Astrocyte (in vitro differentiated cells and primary cell): ENCODE data around the gene LMF1. TPM values are rescaled to one million over a fixed set of nuclear protein-coding genes. Genes with fewer than 3 reads are reported as not detected.
"Not testable (repeated sequence)": the region's sequence is repeated elsewhere in the genome, so short reads cannot be mapped to it uniquely, and the experiment has no call there.

Source experiments
- DNase-seq: peaks from one replicate; pipeline ENCODE4 v3.0.0-alpha.2; 2010; ENCODE audit warnings: low read depth
- FAIRE-seq: peaks from 2 replicates; lab custom pipeline; 2011; peaks lifted over from hg19 to GRCh38; lab: Jason Lieb, UNC
- H2AFZ ChIP-seq: 2 replicates; pipeline ENCODE4 v1.6.0; 2012; ENCODE audit warnings: low read depth, low read length, inconsistent platforms
- H3K27ac ChIP-seq: 2 replicates; pipeline ENCODE4 v1.5.1; 2011; ENCODE audit warnings: low read depth, low read length, inconsistent platforms
- H3K27me3 ChIP-seq: 2 replicates; pipeline ENCODE4 v1.6.0; 2011; ENCODE audit warnings: low read length, inconsistent platforms; ENCODE audit not compliant: insufficient read depth
- H3K36me3 ChIP-seq: 2 replicates; pipeline ENCODE4 v1.5.1; 2011; ENCODE audit warnings: low read length, inconsistent platforms; ENCODE audit not compliant: insufficient read depth
- H3K4me1 ChIP-seq: 2 replicates; pipeline ENCODE4 v1.5.1; 2011; ENCODE audit warnings: low read length, inconsistent platforms; ENCODE audit not compliant: insufficient read depth
- H3K4me2 ChIP-seq: 2 replicates; pipeline ENCODE4 v1.6.0; 2012; ENCODE audit warnings: low read length, inconsistent platforms
- H3K4me3 ChIP-seq: 2 replicates; pipeline ENCODE4 v1.5.1; 2011; ENCODE audit warnings: low read depth, mild to moderate bottlenecking, low read length, inconsistent platforms; ENCODE audit not compliant: insufficient read depth
- H3K79me2 ChIP-seq: 2 replicates; pipeline ENCODE4 v1.6.0; 2012; ENCODE audit warnings: mild to moderate bottlenecking, low read length, inconsistent platforms; ENCODE audit not compliant: insufficient read depth
- H3K9ac ChIP-seq: 2 replicates; pipeline ENCODE4 v1.6.0; 2012; ENCODE audit warnings: mild to moderate bottlenecking, low read length, inconsistent platforms
- H3K9me3 ChIP-seq: 2 replicates; pipeline ENCODE4 v1.5.1; 2012; ENCODE audit warnings: low read depth, mild to moderate bottlenecking, low read length, inconsistent platforms; ENCODE audit not compliant: insufficient read depth
- H4K20me1 ChIP-seq: 2 replicates; pipeline ENCODE4 v1.6.0; 2012; ENCODE audit warnings: low read length, inconsistent platforms; ENCODE audit not compliant: insufficient read depth
- H3K27ac Mint-ChIP-seq: one replicate; pipeline ENCODE4 v1.8.0; 2021; ENCODE audit warnings: mild to moderate bottlenecking, mixed read lengths; ENCODE audit not compliant: unreplicated experiment
- H3K27me3 Mint-ChIP-seq: one replicate; pipeline ENCODE4 v1.8.0; 2021; ENCODE audit warnings: low read depth, mixed read lengths; ENCODE audit not compliant: unreplicated experiment
- H3K36me3 Mint-ChIP-seq: one replicate; pipeline ENCODE4 v1.8.0; 2021; ENCODE audit warnings: low read depth, mixed read lengths; ENCODE audit not compliant: unreplicated experiment
- H3K4me1 Mint-ChIP-seq: one replicate; pipeline ENCODE4 v1.8.0; 2021; ENCODE audit warnings: low read depth, mixed read lengths; ENCODE audit not compliant: unreplicated experiment
- H3K4me3 Mint-ChIP-seq: one replicate; pipeline ENCODE4 v1.8.0; 2021; ENCODE audit warnings: mild to moderate bottlenecking, moderate library complexity, mixed read lengths; ENCODE audit not compliant: unreplicated experiment
- H3K9me3 Mint-ChIP-seq: one replicate; pipeline ENCODE4 v1.8.0; 2021; ENCODE audit warnings: mild to moderate bottlenecking, mixed read lengths; ENCODE audit not compliant: unreplicated experiment
- EZH2 ChIP-seq: IDR thresholded peaks from 2 replicates; pipeline ENCODE4 v1.6.1; 2012; ENCODE audit warnings: mild to moderate bottlenecking, low read length, inconsistent platforms; ENCODE audit not compliant: insufficient read depth
- total RNA-seq: library from RNA; stranded (reverse); gene quantifications from 2 replicates; pipeline ENCODE4 v1.2.1, GENCODE V29; 2021
- TF ChIP-seq, protein P1 (sequence below): IDR thresholded peaks from 2 replicates; pipeline ENCODE4 v1.5.1; 2011; ENCODE audit warnings: low read depth, mild to moderate bottlenecking, inconsistent platforms, low read length, moderate library complexity; ENCODE audit not compliant: insufficient read depth

Gene LMF1
- total RNA-seq, 1 donor from 2014 or later: 12.6 TPM

DNA sequence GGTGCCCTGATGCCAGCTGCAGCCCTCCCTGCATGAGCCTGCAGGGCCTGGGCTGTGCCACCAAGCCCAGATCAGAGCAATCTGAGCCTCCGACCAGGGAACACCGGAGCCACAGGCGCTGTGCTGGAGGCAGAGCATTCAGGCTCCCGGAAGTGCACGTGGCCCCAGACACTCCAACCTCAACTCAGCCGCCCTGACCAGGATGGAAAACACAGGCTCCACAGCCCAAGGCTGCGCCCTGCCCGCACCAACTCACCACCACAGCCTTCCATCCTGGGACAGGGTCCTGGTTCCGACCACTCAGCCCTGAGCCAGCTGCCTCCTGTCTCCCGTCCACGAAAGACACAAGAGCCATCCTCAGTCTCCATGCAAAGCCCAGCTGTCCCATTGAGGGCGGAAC is 18.5 kb downstream of the LMF1 start:
- FAIRE-seq: no peak
- Mint-ChIP-seq H3K4me3 (no peak overlapping the region), H3K27ac (no peak overlapping the region)

DNA sequence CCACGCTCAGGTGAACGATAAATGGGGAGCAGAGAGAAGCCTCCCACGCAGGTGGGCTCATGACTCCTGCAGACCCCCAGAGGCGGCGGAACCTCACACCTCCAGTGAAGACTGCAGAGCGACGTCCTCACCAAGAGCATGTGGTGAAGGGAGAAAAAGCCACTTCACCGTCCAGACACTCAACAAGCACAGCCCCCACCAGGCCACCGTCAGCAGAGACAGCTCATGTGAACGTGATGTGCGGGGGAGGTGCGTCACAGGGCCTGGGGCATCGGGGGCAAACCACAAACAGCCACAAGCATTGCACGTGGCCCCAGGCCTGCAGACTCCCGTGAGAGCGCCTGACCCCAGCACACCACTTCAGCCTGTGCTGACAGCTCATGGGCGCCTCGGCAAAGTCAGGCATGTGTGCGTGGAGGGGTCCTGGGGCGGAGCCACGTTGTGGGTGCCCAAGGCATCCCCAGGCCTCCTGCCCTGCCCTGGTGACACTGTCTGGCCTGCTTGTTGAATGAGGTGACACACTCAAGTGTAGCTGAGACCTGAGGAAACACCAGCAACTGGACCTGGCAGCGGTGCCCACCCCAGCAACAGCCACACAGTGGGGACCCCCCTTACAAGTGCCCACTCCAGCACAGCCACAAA is 19.0 kb downstream of the LMF1 start:
- no peak for FAIRE-seq
- Histone ChIP-seq H3K36me3 (no peaks in the 10 kb centered on the region), H3K9me3 (no peaks in the 10 kb centered on the region), H3K27me3 (no peaks in the 10 kb centered on the region), H3K4me2 (no peak overlapping the region), H3K4me3 (no peak overlapping the region), H3K79me2 (no peaks in the 10 kb centered on the region), H3K9ac (no peak overlapping the region), H2AFZ (no peak overlapping the region), H3K4me1 (no peaks in the 10 kb centered on the region), H4K20me1 (peaks cover 8% of the 10 kb centered on the region), H3K27ac (no peak overlapping the region)
- H3K36me3 Mint-ChIP-seq: peaks cover 28% of the 10 kb centered on the region
- H3K4me3 Mint-ChIP-seq: no peak overlapping the region
- peaks cover 5% of the 10 kb centered on the region for H3K27me3 Mint-ChIP-seq
- peaks cover 4% of the 10 kb centered on the region for H3K4me1 Mint-ChIP-seq
- TF ChIP-seq, protein P1, sequence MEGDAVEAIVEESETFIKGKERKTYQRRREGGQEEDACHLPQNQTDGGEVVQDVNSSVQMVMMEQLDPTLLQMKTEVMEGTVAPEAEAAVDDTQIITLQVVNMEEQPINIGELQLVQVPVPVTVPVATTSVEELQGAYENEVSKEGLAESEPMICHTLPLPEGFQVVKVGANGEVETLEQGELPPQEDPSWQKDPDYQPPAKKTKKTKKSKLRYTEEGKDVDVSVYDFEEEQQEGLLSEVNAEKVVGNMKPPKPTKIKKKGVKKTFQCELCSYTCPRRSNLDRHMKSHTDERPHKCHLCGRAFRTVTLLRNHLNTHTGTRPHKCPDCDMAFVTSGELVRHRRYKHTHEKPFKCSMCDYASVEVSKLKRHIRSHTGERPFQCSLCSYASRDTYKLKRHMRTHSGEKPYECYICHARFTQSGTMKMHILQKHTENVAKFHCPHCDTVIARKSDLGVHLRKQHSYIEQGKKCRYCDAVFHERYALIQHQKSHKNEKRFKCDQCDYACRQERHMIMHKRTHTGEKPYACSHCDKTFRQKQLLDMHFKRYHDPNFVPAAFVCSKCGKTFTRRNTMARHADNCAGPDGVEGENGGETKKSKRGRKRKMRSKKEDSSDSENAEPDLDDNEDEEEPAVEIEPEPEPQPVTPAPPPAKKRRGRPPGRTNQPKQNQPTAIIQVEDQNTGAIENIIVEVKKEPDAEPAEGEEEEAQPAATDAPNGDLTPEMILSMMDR: no peak
- no peak for TF ChIP-seq EZH2
- peak; percentile 32 for DNase-seq
- H3K9me3 Mint-ChIP-seq: peaks cover 2% of the 10 kb centered on the region
- H3K27ac Mint-ChIP-seq: no peak overlapping the region

More for the DNA sequence above, 18.5 kb downstream of the LMF1 start:
- peaks cover 24% of the 10 kb centered on the region for H3K36me3 Mint-ChIP-seq
- no peaks in the 10 kb centered on the region for H3K36me3 ChIP-seq
- peaks cover 5% of the 10 kb centered on the region for H3K27me3 Mint-ChIP-seq
- no peaks in the 10 kb centered on the region for H3K4me1 ChIP-seq
- no peak overlapping the region for H3K4me2 ChIP-seq
- H3K27me3 ChIP-seq: no peaks in the 10 kb centered on the region
- peaks cover 8% of the 10 kb centered on the region for H4K20me1 ChIP-seq
- no peak overlapping the region for H3K4me3 ChIP-seq
- H2AFZ ChIP-seq: no peak overlapping the region
- H3K9ac ChIP-seq: no peak overlapping the region
- DNase-seq: no peak
- TF ChIP-seq, protein P1: no peak
- TF ChIP-seq EZH2: no peak
- peaks cover 2% of the 10 kb centered on the region for H3K9me3 Mint-ChIP-seq
- no peaks in the 10 kb centered on the region for H3K9me3 ChIP-seq
- H3K79me2 ChIP-seq: no peaks in the 10 kb centered on the region
- peaks cover 4% of the 10 kb centered on the region for H3K4me1 Mint-ChIP-seq
- no peak overlapping the region for H3K27ac ChIP-seq

DNA sequence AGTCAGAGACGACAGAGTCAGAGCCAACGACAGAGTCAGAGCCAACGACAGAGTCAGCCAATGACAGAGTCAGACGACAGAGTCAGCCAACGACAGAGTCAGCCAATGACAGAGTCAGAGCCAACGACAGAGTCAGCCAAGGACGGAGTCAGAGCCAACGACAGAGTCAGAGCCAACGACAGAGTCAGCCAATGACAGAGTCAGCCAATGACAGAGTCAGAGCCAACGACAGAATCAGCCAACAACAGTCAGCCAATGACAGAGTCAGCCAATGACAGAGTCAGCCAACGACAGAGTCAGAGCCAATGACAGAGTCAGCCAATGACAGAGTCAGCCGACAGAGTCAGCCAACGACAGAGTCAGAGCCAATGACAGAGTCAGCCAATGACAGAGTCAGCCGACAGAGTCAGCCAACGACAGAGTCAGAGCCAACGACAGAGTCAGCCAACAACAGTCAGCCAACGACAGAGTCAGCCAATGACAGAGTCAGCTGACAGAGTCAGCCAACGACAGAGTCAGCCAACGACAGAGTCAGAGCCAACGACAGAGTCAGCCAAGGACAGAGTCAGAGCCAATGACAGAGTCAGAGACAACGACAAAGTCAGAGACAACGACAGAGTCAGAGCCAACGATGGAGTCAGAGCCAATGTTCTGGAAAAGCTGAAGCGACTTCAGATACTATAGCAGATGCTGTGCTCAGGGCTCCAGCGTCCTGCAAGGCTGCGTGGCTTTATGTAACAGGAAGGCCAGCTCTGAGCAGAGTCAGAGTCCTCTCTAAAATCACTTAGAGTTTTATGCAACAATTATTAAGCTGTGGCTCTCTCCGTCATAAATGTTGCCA is 19.8 kb downstream of the LMF1 start:
- H2AFZ ChIP-seq, H3K79me2 ChIP-seq, H3K4me1 Mint-ChIP-seq, H3K4me1 ChIP-seq, H3K4me3 ChIP-seq, H3K9me3 Mint-ChIP-seq, H4K20me1 ChIP-seq, H3K4me3 Mint-ChIP-seq, H3K27me3 ChIP-seq, FAIRE-seq, DNase-seq, H3K4me2 ChIP-seq, H3K27ac Mint-ChIP-seq, H3K36me3 ChIP-seq, H3K9me3 ChIP-seq, H3K9ac ChIP-seq, H3K27me3 Mint-ChIP-seq, H3K27ac ChIP-seq: not testable (repeated sequence)
- H3K36me3 Mint-ChIP-seq: peaks cover 28% of the 10 kb centered on the region

DNA sequence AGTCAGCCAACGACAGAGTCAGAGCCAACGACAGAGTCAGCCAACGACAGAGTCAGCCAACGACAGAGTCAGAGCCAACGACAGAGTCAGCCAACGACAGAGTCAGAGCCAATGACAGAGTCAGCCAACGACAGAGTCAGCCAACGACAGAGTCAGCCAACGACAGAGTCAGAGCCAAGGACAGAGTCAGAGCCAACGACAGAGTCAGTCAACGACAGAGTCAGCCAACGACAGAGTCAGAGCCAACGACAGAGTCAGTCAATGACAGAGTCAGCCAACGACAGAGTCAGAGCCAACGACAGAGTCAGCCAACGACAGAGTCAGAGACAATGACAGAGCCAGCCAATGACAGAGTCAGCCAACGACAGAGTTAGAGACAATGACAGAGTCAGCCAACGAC is 22.0 kb downstream of the LMF1 start:
- not testable (repeated sequence) for H3K9ac ChIP-seq, DNase-seq, H2AFZ ChIP-seq, H3K27ac Mint-ChIP-seq, H3K9me3 ChIP-seq, H3K4me3 Mint-ChIP-seq, H3K79me2 ChIP-seq, H3K27ac ChIP-seq, H4K20me1 ChIP-seq, H3K27me3 ChIP-seq, H3K36me3 ChIP-seq, H3K9me3 Mint-ChIP-seq, H3K4me1 ChIP-seq, FAIRE-seq, H3K4me2 ChIP-seq, H3K4me3 ChIP-seq, H3K27me3 Mint-ChIP-seq, H3K4me1 Mint-ChIP-seq
- H3K36me3 Mint-ChIP-seq: peaks cover 36% of the 10 kb centered on the region
